GM12878 (cell line): ENCODE data around the gene PKP4.

Source experiments
- CEBPB ChIP-seq, 2 experiments: fragments of 150-350 bp in 1 of 2; IDR thresholded peaks; 2 replicates each; pipeline ENCODE4 v1.6.1; 2012 to 2014; ENCODE audit warnings: low read depth in 2 of 2, low read length in 2 of 2, borderline replicate concordance in 1 of 2, inconsistent platforms in 1 of 2
- EZH2 ChIP-seq: IDR thresholded peaks from 2 replicates; pipeline ENCODE4 v1.6.1; 2012; ENCODE audit warnings: low read depth, mild to moderate bottlenecking, control low read depth, inconsistent platforms, low read length, borderline replicate concordance; ENCODE audit not compliant: control insufficient read depth
- MAX ChIP-seq: IDR thresholded peaks from 2 replicates; pipeline ENCODE4 v1.6.1; 2012; ENCODE audit warnings: low read depth, low read length, improper control_type of control experiment
- SP1 ChIP-seq: IDR thresholded peaks from one replicate; pipeline ENCODE4 v1.6.1; 2011; ENCODE audit warnings: low read depth, low read length

GRCh38 chr2:158473719-158474392 is 17.1 kb downstream of the PKP4 start:
- TF ChIP-seq CEBPB (IDR thresholded peaks at IDR 0.05; ENCODE audit: borderline replicate concordance in 1 of 2, low read depth in 2 of 2, low read length in 2 of 2) (no peak), MAX (no peak), SP1 (no peak), EZH2 (no peak)
